Fibroblast of the aortic adventitia (primary cell): Measurements from ENCODE around the gene PTPN12. TPM values are rescaled to one million over a fixed set of nuclear protein-coding genes. Genes with fewer than 3 reads are reported as not detected.
A peak's percentile ranks its signal among the peaks of the same experiment; 100 is the strongest.

Source experiments
- DNase-seq: peaks from one replicate; pipeline ENCODE4 v3.0.0-alpha.2; 2010; ENCODE audit warnings: low read depth
- H3K4me3 ChIP-seq: 2 replicates; pipeline ENCODE4 v1.5.1; 2011; ENCODE audit warnings: low read depth, mild to moderate bottlenecking, control low read depth, low read length, moderate library complexity
- CTCF ChIP-seq: IDR thresholded peaks from 2 replicates; pipeline ENCODE4 v1.5.1; 2011; ENCODE audit warnings: mild to moderate bottlenecking, low read length, control low read depth, inconsistent platforms; ENCODE audit not compliant: insufficient read depth
- total RNA-seq: library from RNA; depleted of rRNA; stranded (reverse); fragments of >200 nt; gene quantifications from 2 replicates; pipeline ENCODE4 v1.2.3, GENCODE V29; 2012; ENCODE audit warnings: low replicate concordance

The PTPN12 gene
- total RNA-seq, 1 donor = 54.0 TPM

- DNase-seq = no peak
- no peak overlapping the region for H3K4me3 ChIP-seq
- no peak for TF ChIP-seq CTCF
Observed at GRCh38 chr7:77548206-77548605, 11.1 kb downstream of the PTPN12 start.

GRCh38 chr7:77549106-77549870 is 12.2 kb downstream of the PTPN12 start:
- TF ChIP-seq CTCF = no peak
- no peak overlapping the region for H3K4me3 ChIP-seq
- no peak for DNase-seq

- DNase-seq = peak; percentile 82
- TF ChIP-seq CTCF = no peak
- no peak overlapping the region for H3K4me3 ChIP-seq
Observed at GRCh38 chr7:77550586-77550985, 13.5 kb downstream of the PTPN12 start.

- no peak for TF ChIP-seq CTCF
- H3K4me3 ChIP-seq = no peak overlapping the region
- no peak for DNase-seq
Observed at GRCh38 chr7:77553123-77553522, 16.0 kb downstream of the PTPN12 start.

- no peak overlapping the region for H3K4me3 ChIP-seq
- TF ChIP-seq CTCF = no peak
- no peak for DNase-seq
Observed at GRCh38 chr7:77558284-77558967, 21.3 kb downstream of the PTPN12 start.

GRCh38 chr7:77561352-77561751 is 24.3 kb downstream of the PTPN12 start:
- H3K4me3 ChIP-seq = no peak overlapping the region
- TF ChIP-seq CTCF = no peak
- no peak for DNase-seq
